Measurements from ENCODE around the gene RAB8B. TPM values are rescaled to one million over a fixed set of nuclear protein-coding genes. Genes with fewer than 3 reads are reported as not detected.

The RAB8B gene
- total RNA-seq, 1 experiment from 2014 or later: 33.8 TPM

- TF ChIP-seq, protein P1, sequence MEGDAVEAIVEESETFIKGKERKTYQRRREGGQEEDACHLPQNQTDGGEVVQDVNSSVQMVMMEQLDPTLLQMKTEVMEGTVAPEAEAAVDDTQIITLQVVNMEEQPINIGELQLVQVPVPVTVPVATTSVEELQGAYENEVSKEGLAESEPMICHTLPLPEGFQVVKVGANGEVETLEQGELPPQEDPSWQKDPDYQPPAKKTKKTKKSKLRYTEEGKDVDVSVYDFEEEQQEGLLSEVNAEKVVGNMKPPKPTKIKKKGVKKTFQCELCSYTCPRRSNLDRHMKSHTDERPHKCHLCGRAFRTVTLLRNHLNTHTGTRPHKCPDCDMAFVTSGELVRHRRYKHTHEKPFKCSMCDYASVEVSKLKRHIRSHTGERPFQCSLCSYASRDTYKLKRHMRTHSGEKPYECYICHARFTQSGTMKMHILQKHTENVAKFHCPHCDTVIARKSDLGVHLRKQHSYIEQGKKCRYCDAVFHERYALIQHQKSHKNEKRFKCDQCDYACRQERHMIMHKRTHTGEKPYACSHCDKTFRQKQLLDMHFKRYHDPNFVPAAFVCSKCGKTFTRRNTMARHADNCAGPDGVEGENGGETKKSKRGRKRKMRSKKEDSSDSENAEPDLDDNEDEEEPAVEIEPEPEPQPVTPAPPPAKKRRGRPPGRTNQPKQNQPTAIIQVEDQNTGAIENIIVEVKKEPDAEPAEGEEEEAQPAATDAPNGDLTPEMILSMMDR (conservative IDR thresholded peaks at IDR 0.05): no peak
- H4K20me1 ChIP-seq (ENCODE audit: control insufficient read depth, insufficient read depth, insufficient read length): no peaks in the 10 kb centered on the region
- H4K8ac ChIP-seq (replicated peaks; ENCODE audit: insufficient read length, low read depth, low read length): no peak overlapping the region
- H3K23me2 ChIP-seq (ENCODE audit: insufficient read length, low read depth, low read length, poor library complexity, severe bottlenecking): no peaks in the 10 kb centered on the region
- peaks cover 7 to 28% (median 21%) of the 10 kb centered on the region in 3 experiments for H3K36me3 Mint-ChIP-seq (ENCODE audit: insufficient read depth in 1 of 3, low read depth in 3 of 3)
- no peaks in the 10 kb centered on the region for H3K9me3 ChIP-seq (ENCODE audit: control insufficient read depth, low read depth, low read length)
- H3K4me1 ChIP-seq (ENCODE audit: insufficient read depth, low read length): no peaks in the 10 kb centered on the region
- H3K79me1 ChIP-seq (ENCODE audit: insufficient read depth, low read depth, low read length, poor library complexity, severe bottlenecking): no peaks in the 10 kb centered on the region
- peaks cover 7 to 14% of the 10 kb centered on the region in 2 experiments; a peak in 3 of 4 replicates for H3K4me1 Mint-ChIP-seq
- H2BK15ac ChIP-seq (ENCODE audit: low read depth, low read length): no peak overlapping the region
- no peak overlapping the region for H2BK5ac ChIP-seq (ENCODE audit: insufficient read length, low read length)
- no peak overlapping the region for H2BK12ac ChIP-seq (ENCODE audit: insufficient read length, low read depth, low read length)
- H2BK20ac ChIP-seq (ENCODE audit: low read depth, low read length, poor library complexity, severe bottlenecking): no peak overlapping the region
- H3K14ac ChIP-seq (ENCODE audit: insufficient read depth, low read length): no peak overlapping the region
- no peak overlapping the region for H3K4ac ChIP-seq (ENCODE audit: low read depth, low read length)
- no peak overlapping the region for H3K9ac ChIP-seq (ENCODE audit: extremely low read depth, insufficient read length, low read length)
- no peak overlapping the region for H3T11ph ChIP-seq (ENCODE audit: low read length)
- H2BK120ac ChIP-seq (ENCODE audit: low read depth, low read length, poor library complexity, severe bottlenecking): no peak overlapping the region
- no peak overlapping the region for H3K27ac Mint-ChIP-seq
- H3K79me2 ChIP-seq (ENCODE audit: insufficient read depth, low read length): no peaks in the 10 kb centered on the region
- H4K91ac ChIP-seq (ENCODE audit: insufficient read length, low read depth, low read length): no peak overlapping the region
- no CpG with 5 or more reads among the region's 1 CpG for WGBS (ENCODE audit: extremely low coverage, insufficient read length, low lambda C conversion rate)
- H2AK5ac ChIP-seq (ENCODE audit: insufficient read length, low read length): no peak overlapping the region
- no peak overlapping the region for H3K18ac ChIP-seq (ENCODE audit: insufficient read length, low read depth, low read length)
- H4K5ac ChIP-seq (ENCODE audit: insufficient read length, low read depth, low read length): no peak overlapping the region
- H3K9me3 Mint-ChIP-seq: peaks cover 18 to 26% of the 10 kb centered on the region in 2 experiments; a peak in 4 of 5 replicates
- no peak overlapping the region for H3K4me3 Mint-ChIP-seq
- H3K56ac ChIP-seq (ENCODE audit: insufficient read length, low read depth, low read length): no peak overlapping the region
- H3K4me2 ChIP-seq (ENCODE audit: insufficient read depth, insufficient read length, low read length): no peak overlapping the region
- DNase-seq: no peak
- no peaks in the 10 kb centered on the region for H3K27me3 Mint-ChIP-seq (ENCODE audit: low read depth)
- H2AFZ ChIP-seq (ENCODE audit: low read length): no peak overlapping the region
- no peaks in the 10 kb centered on the region for H3K27me3 ChIP-seq (ENCODE audit: insufficient read depth, low read length)
- H3K23ac ChIP-seq (ENCODE audit: insufficient read length, low read depth, low read length): no peak overlapping the region
- H3K27ac ChIP-seq (ENCODE audit: insufficient read length, low read depth, low read length): no peak overlapping the region
Observed at GRCh38 chr15:63238796-63239195, 49.4 kb downstream of the RAB8B start.

Data from H9 (cell line).